Osteoblast (primary cell): ENCODE results near the gene LRRC37A3. TPM values are rescaled to one million over a fixed set of nuclear protein-coding genes. Genes with fewer than 3 reads are reported as not detected.
"Not testable (repeated sequence)": the region's sequence is repeated elsewhere in the genome, so short reads cannot be mapped to it uniquely, and the experiment has no call there.

ENCODE experiments used
- DNase-seq: peaks from one replicate; pipeline ENCODE4 v3.0.0; 2011; ENCODE audit warnings: low spot score, mixed read lengths; ENCODE audit not compliant: insufficient read length; ENCODE audit errors: missing footprints
- H2AFZ ChIP-seq: 2 replicates; pipeline ENCODE4 v1.6.0; 2011; ENCODE audit warnings: mild to moderate bottlenecking, low read length
- H3K27ac ChIP-seq: 2 replicates; pipeline ENCODE4 v1.5.1; 2011; ENCODE audit warnings: mild to moderate bottlenecking, low read depth, low read length, moderate library complexity
- H3K27me3 ChIP-seq: 2 replicates; pipeline ENCODE4 v1.6.0; 2012; ENCODE audit warnings: mild to moderate bottlenecking, control low read depth, inconsistent platforms, low read length, moderate library complexity; ENCODE audit not compliant: insufficient read depth
- H3K36me3 ChIP-seq: 2 replicates; pipeline ENCODE4 v1.5.1; 2011; ENCODE audit warnings: mild to moderate bottlenecking, low read length, control low read depth, moderate library complexity; ENCODE audit not compliant: insufficient read depth
- H3K4me1 ChIP-seq: 2 replicates; pipeline ENCODE4 v1.5.1; 2011; ENCODE audit warnings: mild to moderate bottlenecking, low read length, control low read depth, moderate library complexity; ENCODE audit not compliant: insufficient read depth
- H3K4me2 ChIP-seq: 2 replicates; pipeline ENCODE4 v1.6.0; 2011; ENCODE audit warnings: mild to moderate bottlenecking, low read length; ENCODE audit not compliant: insufficient read depth
- H3K4me3 ChIP-seq: fragments of 200-600 bp; sonication (generic); 3 replicates; pipeline ENCODE4 v1.5.1; 2012; ENCODE audit warnings: mild to moderate bottlenecking, low read length, inconsistent platforms; ENCODE audit not compliant: insufficient read depth
- H3K79me2 ChIP-seq: 2 replicates; pipeline ENCODE4 v1.6.0; 2012; ENCODE audit warnings: mild to moderate bottlenecking, low read length, control low read depth, inconsistent platforms; ENCODE audit not compliant: insufficient read depth
- H3K9me3 ChIP-seq: 2 replicates; pipeline ENCODE4 v1.5.1; 2011; ENCODE audit warnings: low read depth, low read length, control low read depth
- H4K20me1 ChIP-seq: 2 replicates; pipeline ENCODE4 v1.6.0; 2012; ENCODE audit warnings: mild to moderate bottlenecking, low read length, control low read depth; ENCODE audit not compliant: insufficient read depth
- small RNA-seq: library from RNA; depleted of rRNA; stranded (forward); fragments of <200 nt; gene quantifications from one replicate; pipeline ENCODE3, GENCODE V24; 2012
- total RNA-seq: library from RNA; depleted of rRNA; stranded (reverse); fragments of >200 nt; gene quantifications from 2 replicates; pipeline ENCODE4 v1.2.3, GENCODE V29; 2012

LRRC37A3 gene
- total RNA-seq, 1 donor: 15.2 TPM

GRCh38 chr17:64814993-64815832 lies 104.1 kb downstream of the LRRC37A3 start:
- not testable (repeated sequence) for H3K79me2 ChIP-seq, H2AFZ ChIP-seq, H3K27me3 ChIP-seq, H3K4me1 ChIP-seq, H4K20me1 ChIP-seq, H3K9me3 ChIP-seq, DNase-seq, H3K4me3 ChIP-seq, H3K36me3 ChIP-seq, H3K4me2 ChIP-seq, H3K27ac ChIP-seq

- not testable (repeated sequence) for H3K9me3 ChIP-seq, H3K36me3 ChIP-seq, H3K4me3 ChIP-seq, H4K20me1 ChIP-seq, H3K4me1 ChIP-seq, H3K27me3 ChIP-seq, H2AFZ ChIP-seq, H3K4me2 ChIP-seq, H3K79me2 ChIP-seq, H3K27ac ChIP-seq
- DNase-seq: peak; percentile 91
Observed at GRCh38 chr17:64808178-64808977, 110.9 kb downstream of the LRRC37A3 start.

Small RNA genes lying within 50 kb of the gene (small RNA-seq; reads per million reads assigned to genes)
- gene AC037487.3 (not detected), gene AC103810.6 (not detected), gene AC103810.7 (not detected), gene RDM1P4 (not detected), gene RN7SL404P (not detected), gene RNU7-115P (not detected)

Other genes starting within 250 kb of the LRRC37A3 start
- gene GNA13, start 137.3 kb upstream of the LRRC37A3 start, total RNA-seq: 63.1 and 63.3 TPM in 2 replicates
- gene RGS9, start 217.9 kb upstream of the LRRC37A3 start, total RNA-seq: 0.36 and 0.59 TPM in 2 replicates